Psoas muscle (tissue), 8 donors: ENCODE data around the gene MAP2K7. TPM values are rescaled to one million over a fixed set of nuclear protein-coding genes. Genes with fewer than 3 reads are reported as not detected.

ENCODE experiments used
- ATAC-seq, 4 donors: fragments of 200-7000 bp; cut with Tn5 transposase; one replicate each; pipeline ENCODE4 v1.9.1; 2020; ENCODE audit warnings: moderate library complexity in 3 of 4, mild to moderate bottlenecking in 2 of 4
- DNase-seq, 2 donors: peaks; one replicate each; pipeline ENCODE4 v3.0.0-alpha.2; 2020
- H3K27ac ChIP-seq: fragments of 200-600 bp; one replicate; pipeline ENCODE4 v1.8.0; 2022
- H3K27me3 ChIP-seq, 3 donors: fragments of 200-600 bp in 1 of 3; one replicate each; pipeline versions ENCODE4 v1.6.1 to v1.8.0; 2013 to 2022; ENCODE audit warnings: low read length in 2 of 3, mild to moderate bottlenecking in 2 of 3, moderate library complexity in 1 of 3; ENCODE audit not compliant: insufficient read depth in 3 of 3
- H3K36me3 ChIP-seq, 2 donors: fragments of 200-600 bp in 1 of 2; one replicate each; pipeline versions ENCODE4 v1.6.1 to v1.8.0; 2013 to 2022; ENCODE audit warnings: low read depth in 1 of 2, mild to moderate bottlenecking in 1 of 2, moderate library complexity in 1 of 2; ENCODE audit not compliant: insufficient read depth in 1 of 2
- H3K4me1 ChIP-seq: fragments of 200-600 bp; one replicate; pipeline ENCODE4 v1.8.0; 2022
- H3K4me3 ChIP-seq: fragments of 200-600 bp; one replicate; pipeline ENCODE4 v1.8.0; 2022; ENCODE audit warnings: mild to moderate bottlenecking
- H3K9me3 ChIP-seq: fragments of 200-600 bp; one replicate; pipeline ENCODE4 v1.8.0; 2022
- CTCF ChIP-seq: fragments of 200-600 bp; IDR thresholded peaks from one replicate; pipeline ENCODE4 v1.8.0; 2022; ENCODE audit warnings: antibody characterized with exemption
- WGBS, 3 donors: extraction: QIAGEN DNeasy Blood & Tissue Kit; methylation state at CpG; one replicate each; pipeline versions ENCODE4 v1.1.6 to v1.1.7; 2013; 5-methylcytosine and 5-hydroxymethylcytosine counted together
- intact Hi-C, 2 donors: fragments of 100-400 bp; cut with DNase I; formaldehyde crosslinking; loops; one replicate each; pipeline versions ENCODE4 v1.11.0 to v1.14.2; 2022
- polyA plus RNA-seq, 3 donors: library from polyadenylated mRNA; stranded (reverse); fragments of 200-250 nt; gene quantifications; one replicate each; pipeline ENCODE4 v1.2.3, GENCODE V29; 2013
- total RNA-seq, 4 donors: library from RNA; stranded (reverse); fragmentation: NEBNext Ultra II Directional in 2 of 4; extraction: Animal tissue kit (Norgen Biotek cat#: 25700) in 2 of 4; gene quantifications; one replicate each; pipeline versions ENCODE4 v1.2.1 to v1.2.4, GENCODE V29; 2021 to 2023
- donor health status: healthy with polysubstance abuse.
- donor health status: DM: no; HTN: no; CAD: no; lungs with moderate emphysema.
- donor health status: Bipolar disorder and iron deficiency.
- donor health status: healthy.
- donor health status: DM: yes; HTN: yes; CAD: no.
- donor health status: DM: no; HTN: no; CAD: no.
- donor health status: DM: no; HTN: no; CAD: no.
- donor health status: DM: yes; HTN: yes; CAD: no.

MAP2K7 gene
- total and polyA plus RNA-seq, 7 donors, result 35.4 to 72.5 (median 43.9) TPM

DNA sequence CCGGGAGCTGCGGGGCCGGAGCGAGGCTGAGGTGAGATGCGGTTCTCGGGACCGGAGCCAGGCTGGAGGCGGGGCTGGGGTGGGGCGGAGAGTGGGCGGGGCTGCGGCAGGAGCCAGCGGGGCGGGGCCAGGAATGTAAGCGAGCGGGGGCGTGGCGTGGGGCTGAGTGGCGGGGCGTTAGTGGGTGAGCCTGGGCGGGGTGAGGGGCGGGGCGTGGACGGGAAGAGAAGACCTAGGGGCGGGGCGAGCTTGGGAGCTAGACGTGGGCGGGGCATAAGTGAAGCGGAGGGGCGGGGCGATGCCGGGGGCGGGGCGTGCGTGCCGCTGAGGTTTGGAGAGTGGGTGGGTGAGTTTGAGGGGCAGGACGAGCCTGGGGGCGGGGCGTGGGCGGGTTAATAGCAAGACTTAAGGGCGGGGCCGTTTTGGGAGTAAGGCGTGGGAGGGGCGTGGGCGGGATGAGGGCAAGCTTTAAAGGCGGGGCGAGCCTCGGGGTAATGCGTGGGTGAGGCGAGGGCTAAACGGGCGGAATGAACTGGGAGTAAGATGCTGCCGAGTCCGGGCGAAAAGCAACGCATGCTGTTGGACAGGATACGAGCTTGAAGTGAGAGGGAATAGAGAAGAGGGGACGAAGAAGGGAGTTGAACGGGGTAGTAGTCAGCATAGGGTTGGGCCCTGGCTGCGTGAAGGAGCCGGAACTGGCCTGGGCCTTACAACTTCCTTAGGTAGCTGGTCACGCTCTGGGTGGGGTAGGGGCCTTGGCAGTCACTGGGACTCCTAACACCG, 17.0 kb downstream of the MAP2K7 start:
- H3K27ac ChIP-seq, result peak overlapping the region; percentile 74
- H3K4me3 ChIP-seq, result peak overlapping the region; percentile 82
- peaks cover 24% of the 10 kb centered on the region for H3K4me1 ChIP-seq
- no peaks in the 10 kb centered on the region for H3K9me3 ChIP-seq
- intact Hi-C loops, result no loop called here
- no peak for TF ChIP-seq CTCF
- peaks cover 0 to 14% (median 0%) of the 10 kb centered on the region in 3 donors for H3K27me3 ChIP-seq
- peak; percentile 83 to 86 (median 86) for ATAC-seq
- 1 to 2% (median 1%) methylated on average over 37 to 62 of the region's 62 CpGs for WGBS, 3 donors
- H3K36me3 ChIP-seq, result peaks cover 3 to 15% of the 10 kb centered on the region in 2 donors
- DNase-seq, result peak; percentile 100

- H3K9me3 ChIP-seq, result no peaks in the 10 kb centered on the region
- no peak for ATAC-seq
- TF ChIP-seq CTCF, result no peak
- peaks cover 0 to 14% (median 0%) of the 10 kb centered on the region in 3 donors for H3K27me3 ChIP-seq
- WGBS, 3 donors, result 44 to 50% (median 48%) methylated on average over 15 to 17 of the region's 17 CpGs
- peak overlapping the region; percentile 70 for H3K27ac ChIP-seq
- peaks cover 26% of the 10 kb centered on the region for H3K4me1 ChIP-seq
- DNase-seq, result peak in 1 of 2 donors; percentile 66
- peak overlapping the region; percentile 61 for H3K4me3 ChIP-seq
- peaks cover 3 to 15% of the 10 kb centered on the region in 2 donors for H3K36me3 ChIP-seq
- intact Hi-C loops, result no loop called here
Observed at GRCh38 chr19:7921302-7921966, 17.8 kb downstream of the MAP2K7 start.

GRCh38 chr19:7921967-7922835, 18.5 kb downstream of the MAP2K7 start:
- Histone ChIP-seq H3K4me1 (peaks cover 28% of the 10 kb centered on the region), H3K9me3 (no peaks in the 10 kb centered on the region), H3K36me3 (peaks cover 3 to 18% of the 10 kb centered on the region in 2 donors), H3K4me3 (no peak overlapping the region), H3K27me3 (peaks cover 0 to 8% (median 0%) of the 10 kb centered on the region in 3 donors), H3K27ac (no peak overlapping the region)
- intact Hi-C loops, result no loop called here
- TF ChIP-seq CTCF, result no peak
- ATAC-seq, result no peak
- DNase-seq, result peak; percentile 21 to 55
- WGBS, 3 donors, result 86 to 91% (median 90%) methylated on average over 30 to 31 of the region's 31 CpGs

GRCh38 chr19:7922836-7923195, 19.1 kb downstream of the MAP2K7 start:
- no peak overlapping the region for H3K4me3 ChIP-seq
- H3K27ac ChIP-seq, result no peak overlapping the region
- intact Hi-C loops, result no loop called here
- peaks cover 0 to 2% (median 0%) of the 10 kb centered on the region in 3 donors for H3K27me3 ChIP-seq
- peaks cover 3 to 18% of the 10 kb centered on the region in 2 donors for H3K36me3 ChIP-seq
- H3K4me1 ChIP-seq, result peaks cover 25% of the 10 kb centered on the region
- WGBS, 3 donors, result 85 to 89% (median 89%) methylated on average over 8 of the region's 8 CpGs
- ATAC-seq, result no peak
- no peak for DNase-seq
- TF ChIP-seq CTCF, result no peak
- no peaks in the 10 kb centered on the region for H3K9me3 ChIP-seq
